GM18873 (cell line): ENCODE results near the gene ZNF804B.
"Not testable (repeated sequence)": the region's sequence is repeated elsewhere in the genome, so short reads cannot be mapped to it uniquely, and the experiment has no call there.

ENCODE experiments used
- ATAC-seq: cut with Tn5 transposase; IDR thresholded peaks from one replicate; pipeline ENCODE4 v1.9.1; 2021; ENCODE audit warnings: mild to moderate bottlenecking, moderate library complexity, moderate number of reproducible peaks; ENCODE audit not compliant: unreplicated experiment, low FRiP score

Gene ZNF804B

GRCh38 chr7:89228688-89229171 lies 469.2 kb downstream of the ZNF804B start:
- ATAC-seq: not testable (repeated sequence)

- ATAC-seq: no peak
Observed at GRCh38 chr7:89238156-89238555, 478.7 kb downstream of the ZNF804B start.

- no peak for ATAC-seq
Observed at GRCh38 chr7:89246196-89246595, 486.7 kb downstream of the ZNF804B start.

GRCh38 chr7:89247207-89247606 lies 487.7 kb downstream of the ZNF804B start:
- ATAC-seq: no peak

GRCh38 chr7:89259085-89259484 lies 499.6 kb downstream of the ZNF804B start:
- no peak for ATAC-seq

GRCh38 chr7:89264126-89264525 lies 504.6 kb downstream of the ZNF804B start:
- no peak for ATAC-seq

GRCh38 chr7:89265631-89266030 lies 506.1 kb downstream of the ZNF804B start:
- ATAC-seq: no peak

- ATAC-seq: no peak
Observed at GRCh38 chr7:89283302-89283701, 523.8 kb downstream of the ZNF804B start.

GRCh38 chr7:89308535-89308934 lies 549.0 kb downstream of the ZNF804B start:
- ATAC-seq: no peak

GRCh38 chr7:89311886-89312285 lies 552.4 kb downstream of the ZNF804B start:
- no peak for ATAC-seq

GRCh38 chr7:89312551-89312950 lies 553.1 kb downstream of the ZNF804B start:
- no peak for ATAC-seq

GRCh38 chr7:89316584-89317251 lies 557.2 kb downstream of the ZNF804B start:
- no peak for ATAC-seq

- ATAC-seq: no peak
Observed at GRCh38 chr7:89332026-89332425, 572.5 kb downstream of the ZNF804B start.

GRCh38 chr7:89334797-89335196 lies 575.3 kb downstream of the ZNF804B start:
- ATAC-seq: no peak

- ATAC-seq: no peak
Observed at GRCh38 chr7:89335490-89335889, 576.0 kb downstream of the ZNF804B start.

- ATAC-seq: no peak
Observed at GRCh38 chr7:89336121-89336520, 576.6 kb downstream of the ZNF804B start.

- ATAC-seq: no peak
Observed at GRCh38 chr7:89339748-89340147, 580.2 kb downstream of the ZNF804B start.

GRCh38 chr7:89357121-89357520 lies 597.6 kb downstream of the ZNF804B start:
- no peak for ATAC-seq

- no peak for ATAC-seq
Observed at GRCh38 chr7:89377219-89377618, 617.7 kb downstream of the ZNF804B start.

- ATAC-seq: no peak
Observed at GRCh38 chr7:89385411-89385810, 625.9 kb downstream of the ZNF804B start.
